ENCODE results near the gene APBA2. TPM values are rescaled to one million over a fixed set of nuclear protein-coding genes. Genes with fewer than 3 reads are reported as not detected.

APBA2 gene
- total RNA-seq, 4 donors from 2014 or later, result 1.3 to 7.0 (median 2.4) TPM

GRCh38 chr15:29062179-29062591 is 176.4 kb downstream of the APBA2 start:
- Histone ChIP-seq H3K27ac (no peak overlapping the region), H3K4me3 (no peak overlapping the region), H3K9me3 (no peaks in the 10 kb centered on the region), H3K4me1 (no peaks in the 10 kb centered on the region), H3K36me3 (no peaks in the 10 kb centered on the region), H3K27me3 (peaks cover 3% of the 10 kb centered on the region)
- TF ChIP-seq POLR2A (IDR thresholded peaks at IDR 0.05) (no peak), CTCF (IDR thresholded peaks at IDR 0.05) (no peak), EP300 (IDR thresholded peaks at IDR 0.05) (no peak), POLR2AphosphoS5 (IDR thresholded peaks at IDR 0.05) (no peak)
- 55% methylated on average over 2 of the region's 10 CpGs for WGBS
- peak in 1 of 2 donors; percentile 59 for DNase-seq (ENCODE audit: low spot score in 2 of 2)

- no peak overlapping the region for H3K4me3 ChIP-seq
- WGBS, result 35% methylated on average over 7 of the region's 7 CpGs
- H3K27ac ChIP-seq, result no peak overlapping the region
- peak in 1 of 2 donors; percentile 56 for DNase-seq (ENCODE audit: low spot score in 2 of 2)
- no peaks in the 10 kb centered on the region for H3K36me3 ChIP-seq
- H3K4me1 ChIP-seq, result no peaks in the 10 kb centered on the region
- H3K27me3 ChIP-seq, result peaks cover 3% of the 10 kb centered on the region
- TF ChIP-seq POLR2A (IDR thresholded peaks at IDR 0.05) (no peak), POLR2AphosphoS5 (IDR thresholded peaks at IDR 0.05) (no peak), EP300 (IDR thresholded peaks at IDR 0.05) (no peak), CTCF (IDR thresholded peaks at IDR 0.05) (no peak)
- H3K9me3 ChIP-seq, result no peaks in the 10 kb centered on the region
Measured at GRCh38 chr15:29062626-29063025, 176.9 kb downstream of the APBA2 start.

GRCh38 chr15:29063646-29064045 is 177.9 kb downstream of the APBA2 start:
- WGBS, result 93% methylated on average over 3 of the region's 5 CpGs
- peak in 1 of 2 donors; percentile 31 for DNase-seq (ENCODE audit: low spot score in 2 of 2)
- H3K4me3 ChIP-seq, result no peak overlapping the region
- H3K9me3 ChIP-seq, result no peaks in the 10 kb centered on the region
- H3K27ac ChIP-seq, result no peak overlapping the region
- H3K36me3 ChIP-seq, result no peaks in the 10 kb centered on the region
- H3K4me1 ChIP-seq, result no peaks in the 10 kb centered on the region
- H3K27me3 ChIP-seq, result peaks cover 3% of the 10 kb centered on the region
- TF ChIP-seq CTCF (IDR thresholded peaks at IDR 0.05) (no peak), POLR2AphosphoS5 (IDR thresholded peaks at IDR 0.05) (no peak), POLR2A (IDR thresholded peaks at IDR 0.05) (no peak), EP300 (IDR thresholded peaks at IDR 0.05) (no peak)

- H3K36me3 ChIP-seq, result no peaks in the 10 kb centered on the region
- no peak overlapping the region for H3K27ac ChIP-seq
- peak in 1 of 2 donors; percentile 35 for DNase-seq (ENCODE audit: low spot score in 2 of 2)
- peaks cover 3% of the 10 kb centered on the region for H3K27me3 ChIP-seq
- TF ChIP-seq POLR2AphosphoS5 (IDR thresholded peaks at IDR 0.05) (no peak), EP300 (IDR thresholded peaks at IDR 0.05) (no peak), CTCF (IDR thresholded peaks at IDR 0.05) (no peak), POLR2A (IDR thresholded peaks at IDR 0.05) (no peak)
- no peaks in the 10 kb centered on the region for H3K9me3 ChIP-seq
- H3K4me3 ChIP-seq, result no peak overlapping the region
- no peaks in the 10 kb centered on the region for H3K4me1 ChIP-seq
- 62% methylated on average over 8 of the region's 8 CpGs for WGBS
Measured at GRCh38 chr15:29064290-29064689, 178.5 kb downstream of the APBA2 start.

- H3K4me3 ChIP-seq, result no peak overlapping the region
- no peak overlapping the region for H3K27ac ChIP-seq
- H3K9me3 ChIP-seq, result no peaks in the 10 kb centered on the region
- TF ChIP-seq CTCF (IDR thresholded peaks at IDR 0.05) (no peak), EP300 (IDR thresholded peaks at IDR 0.05) (no peak), POLR2AphosphoS5 (IDR thresholded peaks at IDR 0.05) (no peak), POLR2A (IDR thresholded peaks at IDR 0.05) (no peak)
- WGBS, result 93% methylated on average over 8 of the region's 8 CpGs
- H3K27me3 ChIP-seq, result peaks cover 3% of the 10 kb centered on the region
- DNase-seq (ENCODE audit: low spot score in 2 of 2), result peak in 1 of 2 donors; percentile 60
- no peaks in the 10 kb centered on the region for H3K4me1 ChIP-seq
- H3K36me3 ChIP-seq, result no peaks in the 10 kb centered on the region
Measured at GRCh38 chr15:29064731-29065130, 179.0 kb downstream of the APBA2 start.
